Measurements from ENCODE around the gene TRPC1. TPM values are rescaled to one million over a fixed set of nuclear protein-coding genes. Genes with fewer than 3 reads are reported as not detected.

Gene TRPC1
- total and polyA plus RNA-seq, 8 donors = 0.57 to 5.0 (median 1.5) TPM

DNA sequence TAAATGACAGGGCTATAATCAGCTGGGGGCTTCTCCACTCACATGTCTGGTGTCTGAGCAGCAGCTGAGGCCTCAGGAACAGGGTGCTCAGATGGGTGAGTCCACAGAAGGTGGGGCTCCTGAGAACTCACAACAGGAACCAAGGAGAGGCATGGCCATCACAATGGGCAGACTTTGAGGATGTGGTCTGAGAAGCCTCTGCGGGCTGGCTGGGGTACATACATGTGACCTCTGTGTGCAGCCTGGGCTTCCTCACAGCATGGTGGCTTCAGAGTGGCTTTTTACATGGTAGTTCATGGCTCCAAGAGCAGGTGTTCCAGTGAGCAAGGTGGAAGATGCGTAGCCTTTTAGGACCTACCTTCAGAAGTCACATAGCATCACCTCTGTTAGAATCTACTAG is 58.8 kb downstream of the TRPC1 start:
- FAIRE-seq = no peak
- WGBS, 2 donors = 88 to 95% methylated on average over 2 of the region's 2 CpGs
- Histone ChIP-seq H3K4me3 (no peak overlapping the region), H3K36me3 (no peaks in the 10 kb centered on the region), H3K9me3 (no peaks in the 10 kb centered on the region), H3K27ac (no peak overlapping the region), H3K27me3 (no peaks in the 10 kb centered on the region), H3K4me1 (no peaks in the 10 kb centered on the region)
- TF ChIP-seq, protein P1, sequence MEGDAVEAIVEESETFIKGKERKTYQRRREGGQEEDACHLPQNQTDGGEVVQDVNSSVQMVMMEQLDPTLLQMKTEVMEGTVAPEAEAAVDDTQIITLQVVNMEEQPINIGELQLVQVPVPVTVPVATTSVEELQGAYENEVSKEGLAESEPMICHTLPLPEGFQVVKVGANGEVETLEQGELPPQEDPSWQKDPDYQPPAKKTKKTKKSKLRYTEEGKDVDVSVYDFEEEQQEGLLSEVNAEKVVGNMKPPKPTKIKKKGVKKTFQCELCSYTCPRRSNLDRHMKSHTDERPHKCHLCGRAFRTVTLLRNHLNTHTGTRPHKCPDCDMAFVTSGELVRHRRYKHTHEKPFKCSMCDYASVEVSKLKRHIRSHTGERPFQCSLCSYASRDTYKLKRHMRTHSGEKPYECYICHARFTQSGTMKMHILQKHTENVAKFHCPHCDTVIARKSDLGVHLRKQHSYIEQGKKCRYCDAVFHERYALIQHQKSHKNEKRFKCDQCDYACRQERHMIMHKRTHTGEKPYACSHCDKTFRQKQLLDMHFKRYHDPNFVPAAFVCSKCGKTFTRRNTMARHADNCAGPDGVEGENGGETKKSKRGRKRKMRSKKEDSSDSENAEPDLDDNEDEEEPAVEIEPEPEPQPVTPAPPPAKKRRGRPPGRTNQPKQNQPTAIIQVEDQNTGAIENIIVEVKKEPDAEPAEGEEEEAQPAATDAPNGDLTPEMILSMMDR (IDR thresholded peaks at IDR 0.05) = no peak
- no peak for ATAC-seq
- intact Hi-C loops (cut with DNase I) = no loop called here
- DNase-seq = no peak

DNA sequence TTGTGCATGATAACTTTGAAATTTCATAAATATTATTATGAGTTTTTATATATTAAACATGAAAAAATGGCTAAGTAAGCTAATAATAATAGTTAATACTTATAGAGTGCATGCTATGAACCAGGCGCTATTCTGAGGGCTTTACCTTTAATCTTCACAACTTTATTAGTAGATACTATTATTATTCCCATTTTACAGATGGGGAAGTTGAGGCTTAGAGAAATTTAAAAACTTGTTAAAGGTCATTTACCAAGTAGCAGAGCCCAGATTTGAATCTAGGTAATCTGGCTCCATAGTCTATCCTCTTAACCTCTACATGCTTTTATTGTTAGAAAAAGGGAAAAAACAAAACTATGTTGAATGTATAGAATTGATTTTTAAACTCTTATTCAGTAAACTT is 60.4 kb downstream of the TRPC1 start:
- FAIRE-seq = no peak
- intact Hi-C loops (cut with DNase I) = no loop called here
- Histone ChIP-seq H3K36me3 (no peaks in the 10 kb centered on the region), H3K9me3 (no peaks in the 10 kb centered on the region), H3K27ac (no peak overlapping the region), H3K4me1 (no peaks in the 10 kb centered on the region), H3K27me3 (no peaks in the 10 kb centered on the region), H3K4me3 (no peak overlapping the region)
- no peak for ATAC-seq
- TF ChIP-seq, protein P1 (IDR thresholded peaks at IDR 0.05) = no peak
- no peak for DNase-seq
- WGBS, 2 donors = 46 to 50% methylated on average over 1 of the region's 1 CpG

DNA sequence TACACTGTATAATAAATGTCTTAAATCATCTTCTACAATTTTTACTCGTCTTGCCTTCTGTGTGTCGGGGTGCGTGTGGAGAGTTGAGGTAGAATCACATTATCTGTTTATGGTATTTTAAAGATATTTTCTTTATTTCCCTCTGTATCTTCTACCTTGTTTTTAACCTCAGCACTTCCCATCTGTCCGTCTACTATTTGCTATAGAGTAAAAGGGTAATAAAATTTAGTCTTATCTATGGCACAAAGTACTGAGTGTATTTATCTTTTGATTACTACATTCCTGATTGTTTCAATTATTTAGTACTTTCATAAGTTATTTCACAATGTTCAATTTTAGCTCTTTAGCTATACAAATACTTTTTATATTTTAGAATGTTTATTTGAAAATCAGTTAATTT is 62.2 kb downstream of the TRPC1 start:
- FAIRE-seq (peak; percentile 74), DNase-seq (no peak), ATAC-seq (no peak)
- Histone ChIP-seq H3K4me1 (no peaks in the 10 kb centered on the region), H3K4me3 (no peak overlapping the region), H3K27ac (no peak overlapping the region), H3K27me3 (no peaks in the 10 kb centered on the region), H3K36me3 (no peaks in the 10 kb centered on the region), H3K9me3 (no peaks in the 10 kb centered on the region)
- WGBS, 2 donors = 75 to 77% methylated on average over 4 of the region's 4 CpGs
- intact Hi-C loops (cut with DNase I) = no loop called here
- TF ChIP-seq, protein P1 (IDR thresholded peaks at IDR 0.05) = no peak

DNA sequence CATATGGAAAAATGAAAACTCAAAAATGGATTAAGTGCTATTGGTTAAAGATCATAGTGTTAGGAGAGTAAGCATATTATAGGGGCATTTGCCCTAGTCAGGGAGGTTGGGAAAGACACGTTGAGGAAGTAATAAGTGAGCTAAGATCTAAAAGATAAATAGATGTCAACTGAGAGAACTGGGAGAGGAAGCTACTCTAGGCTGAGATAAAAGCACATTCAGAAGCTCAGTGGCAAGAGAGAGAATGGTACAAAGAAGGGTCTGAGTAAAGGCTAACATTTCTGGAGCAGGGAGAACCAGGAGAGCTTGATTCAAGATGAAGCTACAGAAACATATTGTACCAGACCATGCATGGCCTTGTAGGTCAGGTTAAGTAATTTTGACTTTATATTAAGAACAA is 63.9 kb downstream of the TRPC1 start:
- no peak for DNase-seq
- no peaks in the 10 kb centered on the region for H3K36me3 ChIP-seq
- WGBS, 2 donors = 51 to 54% methylated on average over 1 of the region's 1 CpG
- H3K4me3 ChIP-seq = no peak overlapping the region
- intact Hi-C loops (cut with DNase I) = no loop called here
- no peak for ATAC-seq
- no peak for FAIRE-seq
- no peaks in the 10 kb centered on the region for H3K4me1 ChIP-seq
- no peaks in the 10 kb centered on the region for H3K9me3 ChIP-seq
- no peaks in the 10 kb centered on the region for H3K27me3 ChIP-seq
- H3K27ac ChIP-seq = no peak overlapping the region
- TF ChIP-seq, protein P1 (IDR thresholded peaks at IDR 0.05) = no peak

DNA sequence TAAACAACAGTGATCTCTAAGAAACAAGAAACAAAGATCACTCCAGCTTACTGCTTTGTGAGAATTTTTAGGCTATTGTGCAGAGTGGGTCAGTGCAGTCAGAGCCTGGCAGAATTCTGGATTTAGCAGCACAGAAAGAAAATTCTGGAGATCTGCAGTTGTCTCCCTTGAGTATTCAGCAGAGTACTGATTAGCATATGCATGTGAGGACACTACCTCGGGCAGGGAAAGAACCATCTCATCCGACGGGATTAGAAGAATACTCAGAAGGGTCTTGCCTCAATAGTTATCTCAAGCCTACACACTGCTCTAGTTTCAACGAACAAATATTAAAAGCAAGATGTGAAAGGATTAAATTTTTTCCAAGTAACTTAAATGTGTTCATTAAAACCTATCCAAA is 70.7 kb downstream of the TRPC1 start:
- no peak overlapping the region for H3K27ac ChIP-seq
- H3K36me3 ChIP-seq = no peaks in the 10 kb centered on the region
- no peak for FAIRE-seq
- no peak for ATAC-seq
- intact Hi-C loops (cut with DNase I) = no loop called here
- 76 to 78% methylated on average over 4 of the region's 4 CpGs for WGBS, 2 donors
- H3K4me3 ChIP-seq = no peak overlapping the region
- no peak for DNase-seq
- H3K4me1 ChIP-seq = no peaks in the 10 kb centered on the region
- TF ChIP-seq, protein P1 (IDR thresholded peaks at IDR 0.05) = no peak
- no peaks in the 10 kb centered on the region for H3K9me3 ChIP-seq
- H3K27me3 ChIP-seq = no peaks in the 10 kb centered on the region

All from pancreas (tissue), 10 donors.